Measurements from ENCODE around the gene MCTP2.

DNA sequence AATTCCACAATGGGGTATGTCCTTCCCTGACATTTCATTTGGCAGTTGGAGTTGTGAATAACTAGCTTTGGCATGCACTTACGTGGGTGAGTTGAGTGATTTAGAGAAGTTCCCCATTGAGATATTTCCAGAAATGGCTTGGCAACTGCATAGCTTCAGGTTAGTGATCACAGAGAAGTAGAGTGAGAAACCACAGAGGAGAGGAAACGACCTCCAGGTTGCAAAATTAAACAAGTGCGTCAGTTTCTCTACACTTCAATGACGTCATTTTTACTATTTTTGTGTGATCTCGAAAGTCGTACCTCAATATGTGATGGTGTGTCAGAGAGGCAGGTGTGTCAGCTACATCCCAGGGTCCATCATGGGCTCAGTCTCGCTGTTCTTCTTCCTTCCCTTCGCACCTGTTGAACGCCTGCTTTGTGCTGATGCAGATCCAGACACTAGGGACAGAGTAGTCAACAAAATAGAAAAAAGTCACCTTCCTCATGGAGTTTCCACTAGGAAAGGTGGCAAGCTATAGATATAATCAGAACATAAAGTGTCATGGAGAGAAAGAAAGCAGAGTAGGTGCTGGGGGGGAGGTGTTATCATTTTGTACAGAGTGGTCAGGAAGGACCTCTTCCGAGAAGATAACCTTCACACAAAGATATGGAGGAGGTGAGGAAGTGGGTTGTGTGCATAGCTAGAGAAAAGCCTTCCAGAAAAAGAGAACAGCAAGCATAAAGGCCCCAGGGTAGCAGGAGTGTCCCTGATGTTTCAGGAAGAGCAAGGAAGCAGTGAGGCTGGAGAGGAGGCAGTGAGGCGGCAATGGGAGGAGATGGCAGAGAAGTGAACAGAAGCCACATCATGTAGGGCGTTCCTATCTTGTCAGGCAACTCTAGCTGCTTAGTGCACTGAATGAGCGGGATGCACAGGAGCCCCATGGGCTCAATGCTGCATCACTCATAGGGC lies 75.6 kb downstream of the MCTP2 start:
- TF ChIP-seq, protein P1, sequence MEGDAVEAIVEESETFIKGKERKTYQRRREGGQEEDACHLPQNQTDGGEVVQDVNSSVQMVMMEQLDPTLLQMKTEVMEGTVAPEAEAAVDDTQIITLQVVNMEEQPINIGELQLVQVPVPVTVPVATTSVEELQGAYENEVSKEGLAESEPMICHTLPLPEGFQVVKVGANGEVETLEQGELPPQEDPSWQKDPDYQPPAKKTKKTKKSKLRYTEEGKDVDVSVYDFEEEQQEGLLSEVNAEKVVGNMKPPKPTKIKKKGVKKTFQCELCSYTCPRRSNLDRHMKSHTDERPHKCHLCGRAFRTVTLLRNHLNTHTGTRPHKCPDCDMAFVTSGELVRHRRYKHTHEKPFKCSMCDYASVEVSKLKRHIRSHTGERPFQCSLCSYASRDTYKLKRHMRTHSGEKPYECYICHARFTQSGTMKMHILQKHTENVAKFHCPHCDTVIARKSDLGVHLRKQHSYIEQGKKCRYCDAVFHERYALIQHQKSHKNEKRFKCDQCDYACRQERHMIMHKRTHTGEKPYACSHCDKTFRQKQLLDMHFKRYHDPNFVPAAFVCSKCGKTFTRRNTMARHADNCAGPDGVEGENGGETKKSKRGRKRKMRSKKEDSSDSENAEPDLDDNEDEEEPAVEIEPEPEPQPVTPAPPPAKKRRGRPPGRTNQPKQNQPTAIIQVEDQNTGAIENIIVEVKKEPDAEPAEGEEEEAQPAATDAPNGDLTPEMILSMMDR (IDR thresholded peaks at IDR 0.05): no peak
- no peak for TF ChIP-seq POLR2A (IDR thresholded peaks at IDR 0.05)
